Measurements from ENCODE around the gene TP53I13.
A peak's percentile ranks its signal among the peaks of the same experiment; 100 is the strongest.

Gene TP53I13

DNA sequence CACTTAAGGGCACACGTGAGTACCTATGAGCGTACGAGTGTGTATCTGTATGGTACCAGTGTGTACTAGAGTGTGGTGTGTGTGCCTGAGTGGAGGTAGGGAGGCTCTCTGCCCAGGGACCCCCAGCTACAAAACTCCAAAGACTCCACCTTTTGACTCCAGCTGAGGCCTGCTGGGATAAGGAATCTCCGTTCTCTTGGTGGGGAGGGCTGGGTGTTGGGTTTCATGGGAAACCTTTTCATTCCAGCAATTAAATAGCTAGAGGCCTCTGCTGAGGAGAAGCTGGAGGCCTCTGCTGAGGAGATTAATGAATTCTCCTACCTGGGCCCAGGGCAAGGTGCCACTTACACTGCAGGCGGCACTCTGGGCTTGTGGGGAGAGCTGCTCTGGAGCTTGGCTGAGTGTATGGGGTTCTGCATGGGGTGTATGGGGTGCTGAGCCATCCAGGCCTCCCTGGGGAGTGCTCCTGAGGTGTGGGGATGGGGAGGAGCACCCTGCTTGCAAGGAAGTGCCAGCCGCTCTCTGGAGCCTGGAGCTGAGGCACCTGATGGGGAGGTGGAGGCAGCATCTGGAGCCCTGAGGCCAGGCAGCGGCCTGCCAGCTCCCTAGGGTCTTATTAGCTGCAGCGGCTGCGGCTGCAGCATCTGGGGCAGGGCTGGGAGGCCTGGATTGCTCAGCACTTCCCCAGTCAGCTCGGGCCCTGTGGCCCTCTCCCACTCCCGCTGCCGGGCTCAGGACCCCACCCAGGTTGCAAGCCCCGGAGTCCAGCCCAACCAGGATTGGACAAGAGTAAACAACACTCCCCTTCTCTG is 29.1 kb downstream of the TP53I13 start:
- Mint-ChIP-seq H3K27ac (no peak overlapping the region), H3K4me1 (ENCODE audit: low read depth) (peaks cover 26% of the 10 kb centered on the region), H3K4me3 (no peak overlapping the region), H3K27me3 (peaks cover 39% of the 10 kb centered on the region), H3K9me3 (no peaks in the 10 kb centered on the region), H3K36me3 (ENCODE audit: low read depth) (no peaks in the 10 kb centered on the region)
- intact Hi-C loops (cut with micrococcal nuclease) = no loop called here

DNA sequence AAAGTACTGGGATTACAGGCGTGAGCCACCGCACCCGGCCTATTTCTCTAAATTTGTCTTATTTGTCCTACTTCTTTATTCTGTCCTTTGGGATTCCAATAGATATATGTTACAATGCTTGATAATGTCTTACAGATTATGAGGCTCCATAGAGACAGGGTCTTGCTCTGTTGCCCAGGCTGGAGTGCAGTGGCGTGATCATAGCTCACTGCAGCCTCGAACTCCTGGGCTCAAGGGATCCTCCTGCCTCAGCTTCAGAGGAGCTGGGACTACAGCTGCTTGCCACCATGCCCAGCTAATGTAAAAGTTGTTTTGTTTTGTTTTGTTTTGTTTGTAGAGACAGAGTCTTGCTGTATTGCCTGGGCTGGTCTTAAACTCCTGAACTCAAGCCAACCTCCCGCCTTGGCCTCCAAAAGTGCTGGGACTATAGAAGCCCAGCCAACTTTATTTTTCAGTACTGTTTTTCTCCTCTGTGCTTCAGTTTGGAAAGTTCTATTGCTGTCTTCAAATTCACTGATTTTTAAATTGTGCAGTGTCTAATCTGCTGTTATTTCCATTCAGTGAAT is 34.7 kb downstream of the TP53I13 start:
- peaks cover 10% of the 10 kb centered on the region for H3K27me3 Mint-ChIP-seq
- no peaks in the 10 kb centered on the region for H3K9me3 Mint-ChIP-seq
- intact Hi-C loops (cut with micrococcal nuclease) = no loop called here
- no peak overlapping the region for H3K4me3 Mint-ChIP-seq
- H3K4me1 Mint-ChIP-seq (ENCODE audit: low read depth) = no peaks in the 10 kb centered on the region
- no peak overlapping the region for H3K27ac Mint-ChIP-seq
- H3K36me3 Mint-ChIP-seq (ENCODE audit: low read depth) = no peaks in the 10 kb centered on the region

- Mint-ChIP-seq H3K4me3 (no peak overlapping the region), H3K4me1 (ENCODE audit: low read depth) (no peaks in the 10 kb centered on the region)
Observed at GRCh38 chr17:29607557-29608195, 39.2 kb downstream of the TP53I13 start.

DNA sequence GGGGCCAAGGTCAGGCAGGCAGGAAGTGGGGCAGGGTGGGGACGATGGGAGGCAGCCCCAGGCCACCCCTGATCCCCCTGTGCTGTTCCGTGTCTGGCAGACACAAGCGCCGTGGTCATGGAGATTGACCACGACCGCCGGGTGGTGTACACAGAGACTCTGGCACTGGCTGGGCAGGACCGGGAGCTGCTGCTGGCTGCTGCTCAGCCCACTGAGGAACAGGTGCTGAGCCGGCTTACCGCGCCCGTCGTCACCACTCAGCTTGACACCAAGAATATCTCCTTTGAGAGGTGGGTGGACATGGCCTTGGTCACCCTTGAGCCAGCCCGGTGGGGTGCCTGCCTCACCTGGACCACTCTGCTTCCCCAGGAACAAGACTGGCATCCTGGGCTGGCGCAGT is 40.5 kb downstream of the TP53I13 start:
- peaks cover 21% of the 10 kb centered on the region for H3K27me3 Mint-ChIP-seq
- no peaks in the 10 kb centered on the region for H3K9me3 Mint-ChIP-seq
- no peak overlapping the region for H3K4me3 Mint-ChIP-seq
- H3K27ac Mint-ChIP-seq = no peak overlapping the region
- intact Hi-C loops (cut with micrococcal nuclease) = no loop called here
- H3K36me3 Mint-ChIP-seq (ENCODE audit: low read depth) = no peaks in the 10 kb centered on the region
- H3K4me1 Mint-ChIP-seq (ENCODE audit: low read depth) = peaks cover 5% of the 10 kb centered on the region

More at GRCh38 chr17:29607557-29608195, 39.2 kb downstream of the TP53I13 start:
- intact Hi-C loops (cut with micrococcal nuclease) = no loop called here
- peaks cover 12% of the 10 kb centered on the region for H3K27me3 Mint-ChIP-seq
- no peaks in the 10 kb centered on the region for H3K9me3 Mint-ChIP-seq
- H3K27ac Mint-ChIP-seq = no peak overlapping the region
- no peaks in the 10 kb centered on the region for H3K36me3 Mint-ChIP-seq (ENCODE audit: low read depth)

GRCh38 chr17:29610395-29610794 is 41.9 kb downstream of the TP53I13 start:
- H3K27me3 Mint-ChIP-seq = peaks cover 31% of the 10 kb centered on the region
- no peaks in the 10 kb centered on the region for H3K36me3 Mint-ChIP-seq (ENCODE audit: low read depth)
- H3K9me3 Mint-ChIP-seq = no peaks in the 10 kb centered on the region
- no peak overlapping the region for H3K27ac Mint-ChIP-seq
- intact Hi-C loops (cut with micrococcal nuclease) = loop anchor here (10.0 kb wide), 1 partner anchor 46 kb away; the partner anchor contains the start of genes ABHD15 and TP53I13
- H3K4me3 Mint-ChIP-seq = no peak overlapping the region
- peaks cover 19% of the 10 kb centered on the region for H3K4me1 Mint-ChIP-seq (ENCODE audit: low read depth)

- H3K27ac Mint-ChIP-seq = no peak overlapping the region
- intact Hi-C loops (cut with micrococcal nuclease) = loop anchor here (2.0 to 10.0 kb wide), 2 partner anchors 23 to 47 kb away; partner anchors contain the start of genes ABHD15, GIT1 and TP53I13
- H3K36me3 Mint-ChIP-seq (ENCODE audit: low read depth) = no peaks in the 10 kb centered on the region
- peaks cover 41% of the 10 kb centered on the region for H3K27me3 Mint-ChIP-seq
- H3K4me3 Mint-ChIP-seq = no peak overlapping the region
- peaks cover 31% of the 10 kb centered on the region for H3K4me1 Mint-ChIP-seq (ENCODE audit: low read depth)
- no peaks in the 10 kb centered on the region for H3K9me3 Mint-ChIP-seq
Observed at GRCh38 chr17:29611351-29612093, 43.0 kb downstream of the TP53I13 start.

DNA sequence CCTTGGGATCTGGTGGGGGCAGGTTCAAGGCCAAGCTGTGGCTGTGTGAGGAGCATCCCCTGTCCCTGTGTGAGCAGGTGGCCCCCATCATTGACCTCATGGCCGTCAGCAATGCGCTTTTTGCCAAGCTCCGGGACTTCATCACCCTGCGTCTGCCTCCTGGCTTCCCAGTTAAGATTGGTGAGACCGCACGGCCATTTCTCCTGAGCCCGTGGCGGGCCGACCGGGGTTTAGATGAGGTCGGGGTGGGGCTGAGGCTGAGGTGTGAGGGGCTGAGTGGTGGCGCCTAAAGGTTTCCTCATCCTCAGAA is 43.5 kb downstream of the TP53I13 start:
- Mint-ChIP-seq H3K27ac (no peak overlapping the region), H3K27me3 (peaks cover 47% of the 10 kb centered on the region), H3K4me3 (no peak overlapping the region), H3K36me3 (ENCODE audit: low read depth) (no peaks in the 10 kb centered on the region), H3K9me3 (no peaks in the 10 kb centered on the region), H3K4me1 (ENCODE audit: low read depth) (peaks cover 36% of the 10 kb centered on the region)
- intact Hi-C loops (cut with micrococcal nuclease) = loop anchor here (2.0 to 10.0 kb wide), 2 partner anchors 23 to 47 kb away; partner anchors contain the start of genes ABHD15, GIT1 and TP53I13

GRCh38 chr17:29612404-29613280 is 44.1 kb downstream of the TP53I13 start:
- Mint-ChIP-seq H3K4me1 (ENCODE audit: low read depth) (peaks cover 42% of the 10 kb centered on the region), H3K27me3 (peaks cover 52% of the 10 kb centered on the region), H3K4me3 (peak overlapping the region; percentile 54), H3K27ac (no peak overlapping the region), H3K36me3 (ENCODE audit: low read depth) (no peaks in the 10 kb centered on the region), H3K9me3 (no peaks in the 10 kb centered on the region)
- intact Hi-C loops (cut with micrococcal nuclease) = loop anchor here (2.0 to 10.0 kb wide), 2 partner anchors 24 to 48 kb away; partner anchors contain the start of genes ABHD15, GIT1 and TP53I13

DNA sequence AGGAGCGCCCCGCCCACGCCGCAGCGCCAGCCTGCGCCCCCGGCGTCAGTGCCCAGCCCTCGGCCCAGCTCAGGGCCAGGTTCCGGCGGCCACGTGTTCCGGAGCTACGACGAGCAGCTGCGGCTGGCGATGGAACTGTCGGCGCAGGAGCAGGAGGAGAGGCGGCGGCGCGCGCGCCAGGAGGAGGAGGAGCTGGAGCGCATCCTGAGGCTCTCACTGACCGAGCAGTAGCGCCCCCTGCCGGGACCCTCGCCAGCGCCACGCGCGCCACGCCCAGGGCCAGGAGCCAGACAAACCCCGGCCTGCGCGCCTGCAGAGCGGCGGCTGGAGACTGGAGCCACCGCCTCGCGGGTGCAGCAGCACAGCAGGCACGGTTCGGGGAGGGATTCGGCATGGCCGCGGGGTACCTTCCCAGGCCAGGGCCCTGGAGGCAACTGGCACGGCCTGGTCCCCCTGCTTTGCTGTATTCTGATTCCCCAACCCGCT is 44.9 kb downstream of the TP53I13 start:
- no peaks in the 10 kb centered on the region for H3K36me3 Mint-ChIP-seq (ENCODE audit: low read depth)
- H3K4me1 Mint-ChIP-seq (ENCODE audit: low read depth) = peaks cover 49% of the 10 kb centered on the region
- H3K27ac Mint-ChIP-seq = peak overlapping the region; percentile 41
- H3K9me3 Mint-ChIP-seq = no peaks in the 10 kb centered on the region
- H3K27me3 Mint-ChIP-seq = peaks cover 58% of the 10 kb centered on the region
- intact Hi-C loops (cut with micrococcal nuclease) = loop anchor here (2.0 to 10.0 kb wide), 2 partner anchors 25 to 49 kb away; partner anchors contain the start of genes ABHD15, GIT1 and TP53I13
- H3K4me3 Mint-ChIP-seq = peak overlapping the region; percentile 53

- intact Hi-C loops (cut with micrococcal nuclease) = loop anchor here (2.0 to 10.0 kb wide), 2 partner anchors 25 to 49 kb away; partner anchors contain the start of genes ABHD15, GIT1 and TP53I13
- H3K36me3 Mint-ChIP-seq (ENCODE audit: low read depth) = no peaks in the 10 kb centered on the region
Observed at GRCh38 chr17:29613856-29614255, 45.4 kb downstream of the TP53I13 start.

DNA sequence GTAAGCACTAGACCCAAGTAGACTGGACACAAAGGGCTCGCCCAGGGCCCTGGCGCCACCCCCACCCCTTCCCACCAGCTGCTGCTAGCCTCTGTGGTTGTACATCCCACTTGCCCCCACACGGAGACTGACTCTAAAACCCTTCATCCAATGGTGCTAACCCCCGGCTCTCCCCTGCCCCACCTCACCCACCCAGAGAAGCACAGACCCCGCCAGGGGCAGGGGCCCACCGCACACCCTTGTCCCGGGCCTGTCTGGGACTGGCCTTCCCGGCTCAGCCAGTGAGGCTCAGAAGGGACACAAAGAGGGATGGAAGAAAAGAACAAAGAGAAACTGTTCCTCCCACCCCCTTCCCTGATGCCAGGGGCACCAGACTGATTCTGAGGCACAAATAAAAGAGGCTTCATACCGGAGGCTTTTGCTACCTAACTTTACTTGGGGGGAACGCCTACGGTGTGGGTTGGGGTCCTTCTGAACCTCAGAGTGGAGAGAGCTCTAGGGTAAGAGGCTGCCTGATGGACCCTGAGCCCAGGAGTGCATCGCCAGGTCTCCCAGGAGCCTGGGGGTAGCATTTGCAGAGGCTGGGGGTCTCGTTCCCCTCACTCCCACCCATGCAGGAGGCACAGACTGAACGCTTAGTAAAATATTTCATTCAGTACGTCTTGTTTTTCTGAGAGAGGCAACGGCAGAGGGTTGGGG is 46.0 kb downstream of the TP53I13 start:
- peaks cover 52% of the 10 kb centered on the region for H3K4me1 Mint-ChIP-seq (ENCODE audit: low read depth)
- intact Hi-C loops (cut with micrococcal nuclease) = loop anchor here (10.0 kb wide), 1 partner anchor 50 kb away; the partner anchor contains the start of genes ABHD15 and TP53I13
- peak overlapping the region; percentile 91 for H3K27ac Mint-ChIP-seq
- no peaks in the 10 kb centered on the region for H3K9me3 Mint-ChIP-seq
- peak overlapping the region; percentile 82 for H3K4me3 Mint-ChIP-seq
- H3K27me3 Mint-ChIP-seq = peaks cover 69% of the 10 kb centered on the region
- H3K36me3 Mint-ChIP-seq (ENCODE audit: low read depth) = no peaks in the 10 kb centered on the region

More at GRCh38 chr17:29613856-29614255, 45.4 kb downstream of the TP53I13 start:
- Mint-ChIP-seq H3K4me3 (peak overlapping the region; percentile 53), H3K27ac (peak overlapping the region; percentile 41), H3K4me1 (ENCODE audit: low read depth) (peaks cover 52% of the 10 kb centered on the region), H3K27me3 (peaks cover 63% of the 10 kb centered on the region), H3K9me3 (no peaks in the 10 kb centered on the region)

- peak overlapping the region; percentile 91 for H3K27ac Mint-ChIP-seq
Observed at GRCh38 chr17:29615048-29615385, 46.5 kb downstream of the TP53I13 start.

More at GRCh38 chr17:29615048-29615385, 46.5 kb downstream of the TP53I13 start:
- Mint-ChIP-seq H3K27me3 (peaks cover 73% of the 10 kb centered on the region), H3K36me3 (ENCODE audit: low read depth) (no peaks in the 10 kb centered on the region), H3K9me3 (no peaks in the 10 kb centered on the region), H3K4me3 (peak overlapping the region; percentile 82), H3K4me1 (ENCODE audit: low read depth) (peaks cover 52% of the 10 kb centered on the region)
- intact Hi-C loops (cut with micrococcal nuclease) = loop anchor here (10.0 kb wide), 1 partner anchor 50 kb away; the partner anchor contains the start of genes ABHD15 and TP53I13

Data from dendritic cell treated with granulocyte-macrophage colony-stimulating factor and Interleukin-4, amounts not matched to agents 40 ng/mL and 50 ng/mL, for 4 days (primary cell).